Right lobe of liver (tissue), 6 donors: ENCODE data around the gene GRK1. TPM values are rescaled to one million over a fixed set of nuclear protein-coding genes. Genes with fewer than 3 reads are reported as not detected.

ENCODE experiments used
- ATAC-seq, 4 donors: fragments of 200-7000 bp; cut with Tn5 transposase; one replicate each; pipeline ENCODE4 v1.9.1; 2020; ENCODE audit warnings: mild to moderate bottlenecking in 4 of 4, moderate library complexity in 4 of 4
- DNase-seq, 3 donors: peaks; one replicate each; pipeline ENCODE4 v3.0.0-alpha.2; 2020
- H3K27ac ChIP-seq, 3 donors: fragments of 200-600 bp; one replicate each; pipeline ENCODE4 v1.8.0; 2022
- H3K27me3 ChIP-seq, 2 donors: fragments of 200-600 bp; one replicate each; pipeline ENCODE4 v1.8.0; 2022
- H3K36me3 ChIP-seq, 4 donors: fragments of 200-600 bp; sonication (generic) in 1 of 4; one replicate each; pipeline versions ENCODE4 v1.5.1 to v1.8.0; 2017 to 2022; ENCODE audit warnings: control low read depth in 1 of 4
- H3K4me1 ChIP-seq, 4 donors: fragments of 200-600 bp; sonication (generic) in 1 of 4; one replicate each; pipeline versions ENCODE4 v1.5.1 to v1.8.0; 2017 to 2022; ENCODE audit warnings: control low read depth in 1 of 4
- H3K4me3 ChIP-seq, 3 donors: fragments of 200-600 bp; one replicate each; pipeline ENCODE4 v1.8.0; 2022
- H3K9me3 ChIP-seq, 4 donors: fragments of 200-600 bp; sonication (generic) in 1 of 4; one replicate each; pipeline versions ENCODE4 v1.5.1 to v1.8.0; 2017 to 2022; ENCODE audit warnings: control low read depth in 1 of 4
- CTCF ChIP-seq, 4 donors: fragments of 200-600 bp in 3 of 4; fragments of 450-650 bp in 1 of 4; IDR thresholded peaks; one replicate each; pipeline versions ENCODE4 v1.5.1 to v1.8.0; 2016 to 2022; ENCODE audit warnings: antibody characterized with exemption in 4 of 4, mild to moderate bottlenecking in 2 of 4
- POLR2A ChIP-seq: fragments of 450-650 bp; IDR thresholded peaks from one replicate; pipeline ENCODE4 v1.6.1; 2017; ENCODE audit warnings: antibody characterized with exemption, mild to moderate bottlenecking
- WGBS: methylation state at CpG from one replicate; pipeline ENCODE4 v1.1.6; 2018; ENCODE audit warnings: low coverage, low lambda C conversion rate; ENCODE audit not compliant: insufficient coverage; ENCODE audit errors: missing lambda C conversion rate; 5-methylcytosine and 5-hydroxymethylcytosine counted together
- intact Hi-C, 2 donors: fragments of 100-400 bp; cut with DNase I; formaldehyde crosslinking; loops; one replicate each; pipeline versions ENCODE4 v1.11.2 to v1.14.1; 2022
- total RNA-seq, 6 experiments: library from RNA; depleted of rRNA in 2 of 6; stranded (reverse); fragments of >200 nt in 2 of 6; fragmentation: NEBNext Ultra II Directional in 3 of 6; extraction: Animal tissue kit (Norgen Biotek cat#: 25700) in 3 of 6; gene quantifications; one replicate each; pipeline versions ENCODE4 v1.1.0 to v1.2.4, GENCODE V29; 2016 to 2023
- donor health status: DM: no; HTN: yes; CAD: no.
- donor health status: DM: no; HTN: no; CAD: no.
- donor health status: DM: no; HTN: no; CAD: no.
- donor health status: DM: no; HTN: yes; CAD: no.
- donor health status: DM: no; HTN: yes; CAD: no.

The GRK1 gene
- total RNA-seq, 6 experiments from 2014 or later, result not detected

- DNase-seq (no peak), ATAC-seq (no peak)
- Histone ChIP-seq H3K4me1 (peaks cover 0 to 10% (median 3%) of the 10 kb centered on the region in 4 donors), H3K27ac (no peak overlapping the region), H3K27me3 (no peaks in the 10 kb centered on the region), H3K36me3 (no peaks in the 10 kb centered on the region), H3K4me3 (no peak overlapping the region), H3K9me3 (no peaks in the 10 kb centered on the region)
- TF ChIP-seq POLR2A (no peak), CTCF (IDR thresholded peaks at IDR 0.05) (no peak)
- intact Hi-C loops, result no loop called here
- 57% methylated on average over 1 of the region's 2 CpGs for WGBS
Measured at GRCh38 chr13:113762075-113762474, 95.1 kb downstream of the GRK1 start.

DNA sequence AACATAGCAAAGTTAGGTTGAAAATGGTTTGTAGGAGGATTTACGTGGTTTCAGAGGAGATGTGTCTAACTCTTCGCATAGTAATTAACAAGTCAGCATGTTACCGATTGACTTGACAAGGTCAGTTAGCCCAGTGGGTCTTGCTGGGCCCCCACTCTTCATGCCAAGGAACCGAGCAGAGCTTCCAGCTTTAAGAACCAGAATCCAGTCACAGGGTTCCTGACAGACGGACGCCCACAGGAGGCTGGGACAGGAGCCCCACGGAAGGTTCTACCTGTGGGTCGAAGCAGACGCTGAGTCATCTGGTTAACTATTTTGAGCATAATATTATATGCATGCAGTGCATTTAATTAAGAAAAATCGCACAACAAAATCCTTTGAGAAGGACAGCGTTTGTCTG is 95.5 kb downstream of the GRK1 start:
- no peak for ATAC-seq
- Histone ChIP-seq H3K27ac (no peak overlapping the region), H3K4me3 (no peak overlapping the region), H3K36me3 (no peaks in the 10 kb centered on the region), H3K9me3 (no peaks in the 10 kb centered on the region), H3K4me1 (peaks cover 0 to 10% (median 3%) of the 10 kb centered on the region in 4 donors), H3K27me3 (no peaks in the 10 kb centered on the region)
- DNase-seq, result no peak
- TF ChIP-seq POLR2A (no peak), CTCF (IDR thresholded peaks at IDR 0.05) (no peak)
- intact Hi-C loops, result no loop called here
- 62% methylated on average over 10 of the region's 11 CpGs for WGBS

DNA sequence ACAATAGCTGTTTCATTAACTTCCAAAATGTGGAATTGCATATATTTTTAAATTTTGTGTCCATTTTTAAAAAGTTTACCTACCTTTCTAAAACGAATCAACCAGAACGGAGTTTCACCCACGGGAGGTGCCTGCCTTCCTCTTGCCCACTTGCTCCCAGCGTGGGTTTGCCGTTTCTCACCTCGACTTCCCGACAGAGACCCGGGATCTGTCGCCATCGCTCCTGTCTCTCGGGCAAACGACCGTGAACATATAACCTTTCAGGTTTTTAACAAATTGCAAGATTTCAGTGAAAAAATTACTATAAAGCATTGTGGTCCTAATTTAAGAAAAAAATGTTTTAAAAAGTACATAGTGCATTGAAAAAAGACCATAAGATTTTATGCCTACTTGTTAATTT is 96.2 kb downstream of the GRK1 start:
- ATAC-seq (no peak), DNase-seq (no peak)
- no peak overlapping the region for H3K4me3 ChIP-seq
- intact Hi-C loops, result no loop called here
- peaks cover 0 to 10% (median 3%) of the 10 kb centered on the region in 4 donors for H3K4me1 ChIP-seq
- no peaks in the 10 kb centered on the region for H3K27me3 ChIP-seq
- 64% methylated on average over 13 of the region's 13 CpGs for WGBS
- no peaks in the 10 kb centered on the region for H3K36me3 ChIP-seq
- H3K9me3 ChIP-seq, result no peaks in the 10 kb centered on the region
- H3K27ac ChIP-seq, result no peak overlapping the region
- TF ChIP-seq CTCF (IDR thresholded peaks at IDR 0.05), result no peak
- TF ChIP-seq POLR2A, result no peak

DNA sequence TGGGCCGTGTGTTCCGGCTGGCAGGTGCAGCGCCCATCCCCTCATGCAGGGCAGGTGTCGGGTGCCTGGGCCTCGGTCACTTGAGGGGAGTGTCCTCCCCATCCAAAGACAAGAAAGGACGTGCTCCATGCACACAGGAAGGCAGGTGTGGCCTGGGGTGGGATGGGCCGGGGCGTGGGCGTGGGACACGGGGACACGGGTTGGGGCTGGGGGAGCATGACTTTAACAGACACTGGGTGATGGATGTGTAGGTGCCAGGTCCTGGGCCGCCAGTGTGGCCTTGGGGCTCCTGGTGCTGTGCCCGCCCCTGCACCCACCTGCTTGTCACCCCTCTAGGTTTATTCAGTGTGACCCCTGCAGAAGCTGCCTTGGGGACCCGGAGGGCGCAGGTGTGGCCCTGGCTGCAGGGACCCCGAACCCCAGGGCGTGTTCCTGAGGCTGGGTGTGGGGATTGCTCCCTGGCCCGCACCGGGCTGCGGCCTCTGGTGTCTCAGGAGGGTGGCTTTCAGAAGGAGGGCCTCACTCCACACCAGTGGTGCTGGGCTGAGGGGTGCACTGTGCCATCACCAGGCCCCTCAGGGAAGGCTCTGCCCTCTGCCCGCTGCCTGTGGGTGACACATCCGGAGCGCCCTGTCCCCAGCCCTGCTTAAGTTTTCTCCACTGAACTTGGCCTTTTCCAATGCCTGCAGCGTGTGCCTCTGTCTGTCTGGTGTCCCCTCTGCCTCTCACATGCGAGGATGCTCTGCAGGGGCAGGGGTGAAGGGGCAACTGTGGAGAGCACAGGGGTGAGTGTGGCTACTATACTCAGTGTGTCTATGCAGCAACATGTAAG is 97.2 kb downstream of the GRK1 start:
- no peaks in the 10 kb centered on the region for H3K27me3 ChIP-seq
- 75% methylated on average over 7 of the region's 25 CpGs for WGBS
- no peak for DNase-seq
- TF ChIP-seq POLR2A, result no peak
- no peak for TF ChIP-seq CTCF (IDR thresholded peaks at IDR 0.05)
- H3K27ac ChIP-seq, result no peak overlapping the region
- ATAC-seq, result no peak
- H3K9me3 ChIP-seq, result no peaks in the 10 kb centered on the region
- intact Hi-C loops, result no loop called here
- no peak overlapping the region for H3K4me3 ChIP-seq
- H3K4me1 ChIP-seq, result peaks cover 0 to 10% (median 3%) of the 10 kb centered on the region in 4 donors
- no peaks in the 10 kb centered on the region for H3K36me3 ChIP-seq
